GM12878 (cell line): ENCODE data around the gene PAX5. TPM values are rescaled to one million over a fixed set of nuclear protein-coding genes. Genes with fewer than 3 reads are reported as not detected.

Experiments
- BCL3 ChIP-seq: IDR thresholded peaks from 2 replicates; pipeline ENCODE4 v1.6.1; 2011; ENCODE audit warnings: borderline replicate concordance, low read depth, mild to moderate bottlenecking, moderate library complexity, low read length; ENCODE audit not compliant: insufficient read depth, poor library complexity, severe bottlenecking
- CBX3 ChIP-seq: fragments of 200-600 bp; sonication (generic); IDR thresholded peaks from 2 replicates; pipeline ENCODE4 v1.6.1; 2016; ENCODE audit warnings: low read depth, borderline replicate concordance
- CHD2 ChIP-seq: IDR thresholded peaks from 2 replicates; pipeline ENCODE4 v1.6.1; 2011; ENCODE audit warnings: low read depth, low read length, improper control_type of control experiment, borderline replicate concordance
- EED ChIP-seq: sonication (generic); IDR thresholded peaks from 2 replicates; pipeline ENCODE4 v1.6.1; 2016; ENCODE audit warnings: antibody characterized with exemption, low read depth
- GATAD2B ChIP-seq: fragments of 450-650 bp; conservative IDR thresholded peaks from 2 replicates; pipeline ENCODE4 v1.6.1; 2017; ENCODE audit warnings: low read depth, mild to moderate bottlenecking, moderate library complexity
- IKZF2 ChIP-seq, 2 experiments: fragments of 450-650 bp; IDR thresholded peaks; 2 replicates each; pipeline ENCODE4 v1.6.1; 2017; ENCODE audit warnings: mild to moderate bottlenecking in 2 of 2, moderate library complexity in 2 of 2
- IRF5 ChIP-seq: fragments of 450-650 bp; IDR thresholded peaks from 2 replicates; pipeline ENCODE4 v1.6.1; 2017; ENCODE audit warnings: borderline replicate concordance
- NFYB ChIP-seq: IDR thresholded peaks from 2 replicates; pipeline ENCODE4 v1.6.1; 2011; ENCODE audit warnings: low read depth, mild to moderate bottlenecking, low read length, improper control_type of control experiment, moderate library complexity; ENCODE audit not compliant: insufficient read depth
- POLR2AphosphoS2 ChIP-seq: IDR thresholded peaks from 2 replicates; pipeline ENCODE4 v1.6.1; 2011; ENCODE audit warnings: low read depth, mild to moderate bottlenecking, low read length, improper control_type of control experiment, moderate library complexity
- RB1 ChIP-seq: fragments of 450-650 bp; formaldehyde crosslinking; IDR thresholded peaks from 2 replicates; pipeline ENCODE4 v1.6.1; 2017; ENCODE audit warnings: mild to moderate bottlenecking, borderline replicate concordance
- SMAD1 ChIP-seq: fragments of 450-650 bp; IDR thresholded peaks from 2 replicates; pipeline ENCODE4 v1.6.1; 2018; ENCODE audit warnings: mild to moderate bottlenecking, low read depth; ENCODE audit not compliant: partially characterized antibody
- ZNF24 ChIP-seq: fragments of 450-650 bp; IDR thresholded peaks from 2 replicates; pipeline ENCODE4 v1.6.1; 2017; ENCODE audit warnings: antibody characterized with exemption, mild to moderate bottlenecking
- polyA plus RNA-seq, 11 experiments: library from polyadenylated mRNA; depleted of rRNA in 4 of 11; unstranded in 6 of 11; stranded (reverse) in 5 of 11; fragments of >200 nt; fragmentation: Nextera tagmentation in 4 of 11; fragmentation: Illumina TruSeq in 1 of 11; extraction: Ambion mirVana in 4 of 11; extraction: Trizol in 1 of 11; gene quantifications; 1 replicate in 1 of 11; 2 replicates in 10 of 11; pipeline versions ENCODE4 v1.2.1 to v1.2.3, GENCODE V29; 2011 to 2016; ENCODE audit warnings: inconsistent platforms in 2 of 11, missing spikeins in 2 of 11, low read depth in 1 of 11
- total RNA-seq, 4 experiments: library from RNA; depleted of rRNA in 3 of 4; stranded (reverse); fragments of >200 nt in 3 of 4; fragmentation: Illumina TruSeq in 1 of 4; extraction: Trizol in 1 of 4; gene quantifications; 2 replicates each; pipeline versions ENCODE4 v1.2.1 to v1.2.3, GENCODE V29; 2013 to 2021
- TF ChIP-seq, protein P1 (sequence below): IDR thresholded peaks from 2 replicates; pipeline ENCODE4 v1.6.1; 2012; ENCODE audit warnings: mild to moderate bottlenecking, low read depth, low read length
- TF ChIP-seq, protein P2 (sequence below): fragments of 450-650 bp; IDR thresholded peaks from 2 replicates; pipeline ENCODE4 v1.6.1; 2014; ENCODE audit warnings: mild to moderate bottlenecking

PAX5 gene
- total and polyA plus RNA-seq, 10 of the 15 experiments (the other 5 are each of a cell fraction or from before 2014, with no cell fraction given): 2.2 to 123 (median 31.9) TPM

DNA sequence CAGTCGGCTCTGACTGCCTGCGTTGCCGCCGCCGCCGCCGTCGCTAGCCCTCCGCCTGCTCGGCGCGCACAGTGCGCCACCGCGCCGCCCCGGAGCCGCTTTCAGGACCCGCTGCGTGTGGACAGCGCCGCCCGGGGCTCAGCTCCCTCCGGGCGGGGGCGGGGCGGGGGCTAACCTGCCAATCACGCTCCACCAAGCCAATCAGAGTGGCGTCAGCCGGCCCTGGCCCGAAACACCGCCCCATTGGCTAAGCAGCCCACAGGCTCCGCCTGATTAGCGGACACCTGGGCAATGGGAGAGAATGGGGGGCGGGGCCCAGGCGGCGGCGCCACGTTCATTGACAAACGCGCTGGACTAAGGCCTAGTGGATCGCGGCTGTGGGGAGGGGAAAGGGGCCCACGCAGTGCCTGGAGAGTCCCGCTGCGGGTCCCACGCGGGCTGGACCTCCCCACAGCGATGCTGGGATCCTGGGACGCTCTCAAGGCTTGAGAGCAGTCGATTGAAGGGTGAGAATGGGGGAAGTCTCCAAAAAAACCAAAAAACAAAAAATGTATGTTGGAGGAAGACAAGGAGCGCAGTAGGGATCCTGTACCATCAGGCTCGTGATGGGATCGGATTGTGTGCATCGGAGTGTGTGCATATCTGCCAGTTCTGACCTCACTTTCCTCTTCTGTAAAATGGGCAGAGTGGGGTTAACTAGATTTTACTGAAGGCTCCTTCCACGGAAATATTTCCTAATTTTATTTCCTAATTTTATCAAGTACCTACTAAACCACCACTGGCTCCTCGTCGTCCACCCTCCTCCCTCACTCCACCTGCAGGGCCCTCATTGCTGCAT lies 6.3 kb downstream of the PAX5 start (continued):
- TF ChIP-seq, protein P1, sequence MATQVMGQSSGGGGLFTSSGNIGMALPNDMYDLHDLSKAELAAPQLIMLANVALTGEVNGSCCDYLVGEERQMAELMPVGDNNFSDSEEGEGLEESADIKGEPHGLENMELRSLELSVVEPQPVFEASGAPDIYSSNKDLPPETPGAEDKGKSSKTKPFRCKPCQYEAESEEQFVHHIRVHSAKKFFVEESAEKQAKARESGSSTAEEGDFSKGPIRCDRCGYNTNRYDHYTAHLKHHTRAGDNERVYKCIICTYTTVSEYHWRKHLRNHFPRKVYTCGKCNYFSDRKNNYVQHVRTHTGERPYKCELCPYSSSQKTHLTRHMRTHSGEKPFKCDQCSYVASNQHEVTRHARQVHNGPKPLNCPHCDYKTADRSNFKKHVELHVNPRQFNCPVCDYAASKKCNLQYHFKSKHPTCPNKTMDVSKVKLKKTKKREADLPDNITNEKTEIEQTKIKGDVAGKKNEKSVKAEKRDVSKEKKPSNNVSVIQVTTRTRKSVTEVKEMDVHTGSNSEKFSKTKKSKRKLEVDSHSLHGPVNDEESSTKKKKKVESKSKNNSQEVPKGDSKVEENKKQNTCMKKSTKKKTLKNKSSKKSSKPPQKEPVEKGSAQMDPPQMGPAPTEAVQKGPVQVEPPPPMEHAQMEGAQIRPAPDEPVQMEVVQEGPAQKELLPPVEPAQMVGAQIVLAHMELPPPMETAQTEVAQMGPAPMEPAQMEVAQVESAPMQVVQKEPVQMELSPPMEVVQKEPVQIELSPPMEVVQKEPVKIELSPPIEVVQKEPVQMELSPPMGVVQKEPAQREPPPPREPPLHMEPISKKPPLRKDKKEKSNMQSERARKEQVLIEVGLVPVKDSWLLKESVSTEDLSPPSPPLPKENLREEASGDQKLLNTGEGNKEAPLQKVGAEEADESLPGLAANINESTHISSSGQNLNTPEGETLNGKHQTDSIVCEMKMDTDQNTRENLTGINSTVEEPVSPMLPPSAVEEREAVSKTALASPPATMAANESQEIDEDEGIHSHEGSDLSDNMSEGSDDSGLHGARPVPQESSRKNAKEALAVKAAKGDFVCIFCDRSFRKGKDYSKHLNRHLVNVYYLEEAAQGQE: peak; percentile 100
- no peak for TF ChIP-seq CBX3
- TF ChIP-seq CHD2: peak; percentile 94
- peak; percentile 54; the same call in 1 of the 2 replicates for TF ChIP-seq POLR2AphosphoS2
- TF ChIP-seq, protein P2, sequence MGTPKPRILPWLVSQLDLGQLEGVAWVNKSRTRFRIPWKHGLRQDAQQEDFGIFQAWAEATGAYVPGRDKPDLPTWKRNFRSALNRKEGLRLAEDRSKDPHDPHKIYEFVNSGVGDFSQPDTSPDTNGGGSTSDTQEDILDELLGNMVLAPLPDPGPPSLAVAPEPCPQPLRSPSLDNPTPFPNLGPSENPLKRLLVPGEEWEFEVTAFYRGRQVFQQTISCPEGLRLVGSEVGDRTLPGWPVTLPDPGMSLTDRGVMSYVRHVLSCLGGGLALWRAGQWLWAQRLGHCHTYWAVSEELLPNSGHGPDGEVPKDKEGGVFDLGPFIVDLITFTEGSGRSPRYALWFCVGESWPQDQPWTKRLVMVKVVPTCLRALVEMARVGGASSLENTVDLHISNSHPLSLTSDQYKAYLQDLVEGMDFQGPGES: peak; percentile 85
- peak; percentile 86; the same call in 1 of the 2 replicates for TF ChIP-seq NFYB
- TF ChIP-seq BCL3: peak; percentile 6
- peak; percentile 38; the same call in 1 of the 2 replicates for TF ChIP-seq ZNF24
- TF ChIP-seq RB1: peak; percentile 33; the same call in 1 of the 2 replicates
- TF ChIP-seq IRF5: no peak
- TF ChIP-seq IKZF2 (IDR thresholded peaks at IDR 0.05): peak in 1 of 2 experiments; percentile 25; a peak in 1 of 4 replicates
- TF ChIP-seq EED: peak; percentile 27; the same call in 1 of the 2 replicates
- peak; percentile 61; the same call in 1 of the 2 replicates for TF ChIP-seq GATAD2B
- TF ChIP-seq SMAD1: peak; percentile 45
- TF ChIP-seq, all 136 proteins: peak for 48
